Transverse colon (tissue), 4 donors: Measurements from ENCODE around the gene NUP210. TPM values are rescaled to one million over a fixed set of nuclear protein-coding genes. Genes with fewer than 3 reads are reported as not detected.

Source experiments
- DNase-seq: peaks from one replicate; pipeline ENCODE4 v3.0.0-alpha.2; 2019
- H3K27ac ChIP-seq, 4 donors: fragments of 200-600 bp; sonication (generic); 2 replicates each; pipeline ENCODE4 v1.5.1; 2016 to 2018; ENCODE audit warnings: inconsistent platforms in 4 of 4
- H3K27me3 ChIP-seq: fragments of 200-600 bp; sonication (generic); 2 replicates; pipeline ENCODE4 v1.5.1; 2017; ENCODE audit warnings: inconsistent platforms
- H3K36me3 ChIP-seq, 4 donors: fragments of 200-600 bp; sonication (generic); 2 replicates each; pipeline ENCODE4 v1.5.1; 2017 to 2019; ENCODE audit warnings: inconsistent platforms in 4 of 4
- H3K4me1 ChIP-seq, 4 donors: fragments of 200-600 bp; sonication (generic); 2 replicates each; pipeline ENCODE4 v1.5.1; 2017 to 2020; ENCODE audit warnings: inconsistent platforms in 4 of 4
- H3K4me3 ChIP-seq, 4 donors: fragments of 200-600 bp; sonication (generic); 1 replicate in 1 of 4; 2 replicates in 3 of 4; pipeline versions ENCODE4 v1.5.1 to v1.6.1; 2017 to 2019; ENCODE audit warnings: inconsistent platforms in 4 of 4
- H3K9me3 ChIP-seq, 2 donors: fragments of 200-600 bp; sonication (generic); 2 replicates each; pipeline ENCODE4 v1.5.1; 2017 to 2019; ENCODE audit warnings: inconsistent platforms in 2 of 2
- EP300 ChIP-seq: sonication (generic); formaldehyde crosslinking; IDR thresholded peaks from one replicate; pipeline ENCODE4 v1.6.1; 2017; ENCODE audit warnings: antibody characterized with exemption, low read depth
- POLR2A ChIP-seq: fragments of 450-650 bp; IDR thresholded peaks from one replicate; pipeline ENCODE4 v1.6.1; 2016; ENCODE audit warnings: antibody characterized with exemption, mild to moderate bottlenecking, moderate library complexity
- POLR2AphosphoS5 ChIP-seq, 3 donors: sonication (generic); formaldehyde crosslinking; IDR thresholded peaks; one replicate each; pipeline ENCODE4 v1.6.1; 2016; ENCODE audit warnings: antibody characterized with exemption in 3 of 3
- WGBS, 2 donors: methylation state at CpG; one replicate each; pipeline ENCODE4 v1.1.5; 2018; ENCODE audit warnings: low coverage in 1 of 2; 5-methylcytosine and 5-hydroxymethylcytosine counted together
- in situ Hi-C, 4 donors: fragments of 200-750 bp; cut with MboI; loops; one replicate each; pipeline versions ENCODE4 v1.15.0 to v1.15.1; 2017; ENCODE audit warnings: low sequenced_read_pairs in 3 of 4, low pct_ligation_motif_present in 1 of 4, low pct_unique_long_range_greater_than_20kb in 1 of 4
- intact Hi-C: fragments of 100-400 bp; cut with DNase I; formaldehyde crosslinking; loops from one replicate; pipeline ENCODE4 v1.15.1; 2023; ENCODE audit warnings: low total_unique reads
- total RNA-seq, 4 donors: library from RNA; depleted of rRNA; stranded (reverse); fragments of >200 nt; gene quantifications; one replicate each; pipeline ENCODE4 v1.1.0, GENCODE V29; 2016
- TF ChIP-seq, protein P1 (sequence below), 5 experiments: fragments of 200-600 bp in 3 of 5; fragments of 450-650 bp in 2 of 5; sonication (generic) in 3 of 5; IDR thresholded peaks; 1 replicate in 2 of 5; 2 replicates in 3 of 5; pipeline ENCODE4 v1.5.1; 2016 to 2017; ENCODE audit warnings: antibody characterized with exemption in 5 of 5, inconsistent platforms in 3 of 5, mild to moderate bottlenecking in 2 of 5, moderate library complexity in 1 of 5

The NUP210 gene
- total RNA-seq, 4 donors from 2014 or later, result 6.0 to 202 (median 14.6) TPM

- DNase-seq, result no peak
- in situ Hi-C loops (no loop called here), intact Hi-C loops (no loop called here)
- Histone ChIP-seq H3K36me3 (no peaks in the 10 kb centered on the region), H3K9me3 (no peaks in the 10 kb centered on the region), H3K4me1 (no peaks in the 10 kb centered on the region), H3K27me3 (no peaks in the 10 kb centered on the region), H3K4me3 (no peak overlapping the region), H3K27ac (no peak overlapping the region)
- TF ChIP-seq EP300 (no peak), POLR2AphosphoS5 (IDR thresholded peaks at IDR 0.05) (no peak), POLR2A (no peak)
- TF ChIP-seq, protein P1, sequence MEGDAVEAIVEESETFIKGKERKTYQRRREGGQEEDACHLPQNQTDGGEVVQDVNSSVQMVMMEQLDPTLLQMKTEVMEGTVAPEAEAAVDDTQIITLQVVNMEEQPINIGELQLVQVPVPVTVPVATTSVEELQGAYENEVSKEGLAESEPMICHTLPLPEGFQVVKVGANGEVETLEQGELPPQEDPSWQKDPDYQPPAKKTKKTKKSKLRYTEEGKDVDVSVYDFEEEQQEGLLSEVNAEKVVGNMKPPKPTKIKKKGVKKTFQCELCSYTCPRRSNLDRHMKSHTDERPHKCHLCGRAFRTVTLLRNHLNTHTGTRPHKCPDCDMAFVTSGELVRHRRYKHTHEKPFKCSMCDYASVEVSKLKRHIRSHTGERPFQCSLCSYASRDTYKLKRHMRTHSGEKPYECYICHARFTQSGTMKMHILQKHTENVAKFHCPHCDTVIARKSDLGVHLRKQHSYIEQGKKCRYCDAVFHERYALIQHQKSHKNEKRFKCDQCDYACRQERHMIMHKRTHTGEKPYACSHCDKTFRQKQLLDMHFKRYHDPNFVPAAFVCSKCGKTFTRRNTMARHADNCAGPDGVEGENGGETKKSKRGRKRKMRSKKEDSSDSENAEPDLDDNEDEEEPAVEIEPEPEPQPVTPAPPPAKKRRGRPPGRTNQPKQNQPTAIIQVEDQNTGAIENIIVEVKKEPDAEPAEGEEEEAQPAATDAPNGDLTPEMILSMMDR (IDR thresholded peaks at IDR 0.05), result no peak
- 83 to 100% methylated on average over 1 to 3 of the region's 3 CpGs for WGBS, 2 donors
Observed at GRCh38 chr3:13338231-13338630, 81.9 kb downstream of the NUP210 start.

GRCh38 chr3:13336592-13336991, 83.5 kb downstream of the NUP210 start:
- intact Hi-C loops (no loop called here), in situ Hi-C loops (no loop called here)
- WGBS, 2 donors, result 93% methylated on average over 12 of the region's 12 CpGs; no CpG with 5 or more reads in 1 of the 2 donors
- Histone ChIP-seq H3K36me3 (no peaks in the 10 kb centered on the region), H3K9me3 (no peaks in the 10 kb centered on the region), H3K27ac (no peak overlapping the region), H3K27me3 (no peaks in the 10 kb centered on the region), H3K4me1 (no peaks in the 10 kb centered on the region), H3K4me3 (no peak overlapping the region)
- TF ChIP-seq, protein P1 (IDR thresholded peaks at IDR 0.05), result no peak
- TF ChIP-seq POLR2A (no peak), POLR2AphosphoS5 (IDR thresholded peaks at IDR 0.05) (no peak), EP300 (no peak)
- no peak for DNase-seq

DNA sequence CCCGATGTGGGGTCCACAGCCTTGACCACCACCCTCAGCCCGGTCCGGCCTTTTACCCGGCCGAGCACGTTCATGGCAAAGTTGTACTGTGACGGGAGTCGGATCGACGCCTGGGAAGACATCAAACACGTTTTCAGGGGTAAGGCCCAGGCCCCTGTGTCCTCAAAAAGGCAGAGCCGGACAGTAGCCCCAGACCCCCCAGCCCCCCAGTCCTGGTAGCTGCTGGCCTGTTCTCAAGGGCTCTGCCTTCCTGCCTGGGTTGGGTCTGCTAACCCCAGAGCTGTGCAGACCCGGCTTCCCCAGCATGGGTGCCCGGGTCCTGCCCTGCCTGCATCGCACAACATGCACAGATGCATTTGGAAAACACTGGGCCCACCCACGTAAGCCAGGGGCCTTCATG, 84.6 kb downstream of the NUP210 start:
- 96 to 100% methylated on average over 1 to 16 of the region's 16 CpGs for WGBS, 2 donors
- intact Hi-C loops (no loop called here), in situ Hi-C loops (no loop called here)
- Histone ChIP-seq H3K36me3 (no peaks in the 10 kb centered on the region), H3K4me3 (no peak overlapping the region), H3K27ac (no peak overlapping the region), H3K27me3 (no peaks in the 10 kb centered on the region), H3K4me1 (no peaks in the 10 kb centered on the region), H3K9me3 (no peaks in the 10 kb centered on the region)
- no peak for DNase-seq
- TF ChIP-seq, protein P1 (IDR thresholded peaks at IDR 0.05), result no peak
- TF ChIP-seq POLR2AphosphoS5 (IDR thresholded peaks at IDR 0.05) (no peak), EP300 (no peak), POLR2A (no peak)

GRCh38 chr3:13335059-13335458, 85.1 kb downstream of the NUP210 start:
- no peaks in the 10 kb centered on the region for H3K9me3 ChIP-seq
- no peak for DNase-seq
- 73 to 80% methylated on average over 1 to 6 of the region's 6 CpGs for WGBS, 2 donors
- intact Hi-C loops, result no loop called here
- no peaks in the 10 kb centered on the region for H3K36me3 ChIP-seq
- H3K27ac ChIP-seq, result no peak overlapping the region
- no peak overlapping the region for H3K4me3 ChIP-seq
- TF ChIP-seq, protein P1 (IDR thresholded peaks at IDR 0.05), result no peak
- TF ChIP-seq POLR2AphosphoS5 (IDR thresholded peaks at IDR 0.05) (no peak), POLR2A (no peak), EP300 (no peak)
- H3K27me3 ChIP-seq, result no peaks in the 10 kb centered on the region
- in situ Hi-C loops, result no loop called here
- H3K4me1 ChIP-seq, result no peaks in the 10 kb centered on the region
